Body of pancreas (tissue), 4 donors: ENCODE results near the gene TALDO1.

Source experiments
- CTCF ChIP-seq, 7 experiments: fragments of 450-650 bp in 4 of 7; fragments of 200-600 bp in 3 of 7; sonication (generic) in 3 of 7; IDR thresholded peaks; one replicate each; pipeline ENCODE4 v1.5.1; 2016 to 2019; ENCODE audit warnings: antibody characterized with exemption in 7 of 7
- POLR2A ChIP-seq, 3 donors: fragments of 450-650 bp; IDR thresholded peaks; one replicate each; pipeline ENCODE4 v1.6.1; 2016; ENCODE audit warnings: antibody characterized with exemption in 3 of 3, mild to moderate bottlenecking in 2 of 3

GRCh38 chr11:803770-804598 lies 56.7 kb downstream of the TALDO1 start:
- TF ChIP-seq CTCF (IDR thresholded peaks at IDR 0.05) (no peak), POLR2A (IDR thresholded peaks at IDR 0.05) (no peak)
